Upper lobe of left lung (tissue), 4 donors: ENCODE measurements around the gene HTRA3.

Source experiments
- EP300 ChIP-seq, 4 donors: sonication (generic); formaldehyde crosslinking; IDR thresholded peaks; one replicate each; pipeline ENCODE4 v1.5.1; 2017; ENCODE audit warnings: antibody characterized with exemption in 4 of 4, control low read depth in 2 of 4
- TF ChIP-seq, protein P1 (sequence below), 6 experiments: fragments of 450-650 bp in 4 of 6; fragments of 200-600 bp in 2 of 6; sonication (generic) in 2 of 6; IDR thresholded peaks; one replicate each; pipeline ENCODE4 v1.5.1; 2016 to 2019; ENCODE audit warnings: antibody characterized with exemption in 6 of 6

DNA sequence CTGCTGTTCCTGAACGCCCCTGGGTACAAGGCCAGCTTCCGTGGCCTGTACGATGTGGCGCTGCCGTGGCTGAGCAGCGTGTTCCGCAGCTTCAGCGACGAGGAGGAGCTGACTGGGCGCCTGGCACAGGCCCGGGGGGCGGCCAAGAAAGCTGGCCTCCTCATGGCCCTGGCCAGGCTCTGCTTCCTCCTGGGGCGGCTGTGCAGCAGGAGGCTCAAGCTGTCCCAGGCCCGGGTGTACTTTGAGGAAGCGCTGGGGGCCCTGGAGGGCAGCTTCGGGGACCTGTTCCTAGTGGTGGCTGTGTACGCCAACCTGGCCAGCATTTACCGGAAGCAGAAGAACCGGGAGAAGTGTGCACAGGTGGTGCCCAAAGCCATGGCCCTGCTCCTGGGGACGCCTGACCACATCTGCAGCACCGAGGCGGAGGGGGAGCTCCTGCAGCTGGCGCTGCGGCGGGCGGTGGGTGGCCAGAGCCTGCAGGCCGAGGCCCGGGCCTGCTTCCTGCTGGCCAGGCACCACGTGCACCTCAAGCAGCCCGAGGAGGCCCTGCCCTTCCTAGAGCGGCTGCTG lies 42.3 kb upstream of the HTRA3 start:
- TF ChIP-seq, protein P1, sequence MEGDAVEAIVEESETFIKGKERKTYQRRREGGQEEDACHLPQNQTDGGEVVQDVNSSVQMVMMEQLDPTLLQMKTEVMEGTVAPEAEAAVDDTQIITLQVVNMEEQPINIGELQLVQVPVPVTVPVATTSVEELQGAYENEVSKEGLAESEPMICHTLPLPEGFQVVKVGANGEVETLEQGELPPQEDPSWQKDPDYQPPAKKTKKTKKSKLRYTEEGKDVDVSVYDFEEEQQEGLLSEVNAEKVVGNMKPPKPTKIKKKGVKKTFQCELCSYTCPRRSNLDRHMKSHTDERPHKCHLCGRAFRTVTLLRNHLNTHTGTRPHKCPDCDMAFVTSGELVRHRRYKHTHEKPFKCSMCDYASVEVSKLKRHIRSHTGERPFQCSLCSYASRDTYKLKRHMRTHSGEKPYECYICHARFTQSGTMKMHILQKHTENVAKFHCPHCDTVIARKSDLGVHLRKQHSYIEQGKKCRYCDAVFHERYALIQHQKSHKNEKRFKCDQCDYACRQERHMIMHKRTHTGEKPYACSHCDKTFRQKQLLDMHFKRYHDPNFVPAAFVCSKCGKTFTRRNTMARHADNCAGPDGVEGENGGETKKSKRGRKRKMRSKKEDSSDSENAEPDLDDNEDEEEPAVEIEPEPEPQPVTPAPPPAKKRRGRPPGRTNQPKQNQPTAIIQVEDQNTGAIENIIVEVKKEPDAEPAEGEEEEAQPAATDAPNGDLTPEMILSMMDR (IDR thresholded peaks at IDR 0.05): no peak
- no peak for TF ChIP-seq EP300 (IDR thresholded peaks at IDR 0.05)
